ENCODE results near the gene PCDHGA9. TPM values are rescaled to one million over a fixed set of nuclear protein-coding genes. Genes with fewer than 3 reads are reported as not detected.

Gene PCDHGA9
- total and polyA plus RNA-seq, 2 donors (not counting 3 experiments of a cell fraction or from before 2014, with no cell fraction given): 1.1 to 3.9 TPM

DNA sequence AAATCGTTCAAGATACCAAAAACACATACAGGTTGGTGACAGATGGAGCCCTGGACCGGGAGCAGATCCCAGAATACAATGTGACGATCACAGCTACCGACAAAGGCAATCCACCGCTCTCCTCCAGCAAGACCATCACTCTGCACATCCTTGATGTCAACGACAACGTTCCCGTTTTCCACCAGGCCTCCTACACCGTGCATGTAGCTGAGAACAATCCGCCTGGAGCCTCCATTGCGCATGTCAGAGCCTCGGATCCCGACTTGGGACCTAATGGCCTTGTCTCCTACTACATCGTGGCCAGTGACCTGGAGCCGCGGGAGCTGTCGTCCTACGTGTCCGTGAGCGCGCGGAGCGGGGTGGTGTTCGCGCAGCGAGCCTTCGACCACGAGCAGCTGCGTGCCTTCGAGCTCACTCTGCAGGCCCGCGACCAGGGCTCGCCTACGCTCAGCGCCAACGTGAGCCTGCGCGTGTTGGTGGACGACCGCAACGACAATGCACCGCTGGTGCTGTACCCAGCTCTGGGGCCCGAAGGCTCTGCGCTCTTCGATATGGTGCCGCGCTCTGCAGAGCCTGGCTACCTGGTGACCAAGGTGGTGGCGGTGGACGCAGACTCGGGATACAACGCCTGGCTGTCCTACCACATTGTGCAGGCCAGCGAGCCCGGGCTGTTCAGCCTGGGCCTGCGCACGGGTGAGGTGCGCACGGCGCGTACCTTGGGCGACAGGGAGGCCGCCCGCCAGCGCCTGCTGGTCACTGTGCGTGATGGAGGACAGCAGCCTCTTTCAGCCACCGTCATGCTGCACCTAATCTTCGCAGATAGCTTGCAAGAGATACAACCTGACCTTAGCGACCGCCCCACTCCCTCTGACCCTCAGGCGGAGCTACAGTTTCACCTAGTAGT, 30.8 kb upstream of the PCDHGA9 start:
- Histone ChIP-seq H3K27me3 (ENCODE audit: control insufficient read depth in 2 of 2, insufficient read depth in 2 of 2, low read length in 2 of 2) (peaks cover 32 to 82% of the 10 kb centered on the region in 2 experiments), H3K4me1 (ENCODE audit: control insufficient read depth, extremely low read depth, insufficient read depth, low read length) (no peaks in the 10 kb centered on the region), H3K36me3 (ENCODE audit: control insufficient read depth in 2 of 2, extremely low read depth in 1 of 2, insufficient read depth in 2 of 2, low read length in 2 of 2) (no peaks in the 10 kb centered on the region), H3K9me1 (replicated peaks; ENCODE audit: control insufficient read depth, extremely low read depth, insufficient read depth, low read length) (no peaks in the 10 kb centered on the region), H3K4me3 (replicated peaks in 1 of 3; ENCODE audit: insufficient read depth in 1 of 3, low read depth in 1 of 3, low read length in 3 of 3) (no peak overlapping the region), H3K27ac (ENCODE audit: insufficient read depth, low read depth, low read length) (no peak overlapping the region), H2AFZ (ENCODE audit: low read depth, low read length) (no peak overlapping the region), H4K20me1 (replicated peaks; ENCODE audit: control insufficient read depth, extremely low read depth, insufficient read depth, low read length) (no peaks in the 10 kb centered on the region), H3K9ac (replicated peaks; ENCODE audit: extremely low read depth, insufficient read depth, low read length) (no peak overlapping the region), H3K9me3 (replicated peaks; ENCODE audit: control insufficient read depth, insufficient read depth, low read length) (no peaks in the 10 kb centered on the region), H3K4me2 (ENCODE audit: insufficient read depth, low read length) (no peak overlapping the region), H3K79me2 (ENCODE audit: control insufficient read depth, insufficient read depth, low read length) (no peaks in the 10 kb centered on the region)
- no peak for DNase-seq (ENCODE audit: low read depth, low spot score)
- BruUV-seq (replicated peaks): no TSS peak
- intact Hi-C loops (cut with micrococcal nuclease): loop anchor here (5.0 kb wide), 1 partner anchor 50 kb away; the partner anchor contains the start of gene PCDHGA11
- TF ChIP-seq EZH2 (IDR thresholded peaks at IDR 0.05; ENCODE audit: borderline replicate concordance, low read depth, low read length, severe bottlenecking): no peak
- TF ChIP-seq, protein P1, sequence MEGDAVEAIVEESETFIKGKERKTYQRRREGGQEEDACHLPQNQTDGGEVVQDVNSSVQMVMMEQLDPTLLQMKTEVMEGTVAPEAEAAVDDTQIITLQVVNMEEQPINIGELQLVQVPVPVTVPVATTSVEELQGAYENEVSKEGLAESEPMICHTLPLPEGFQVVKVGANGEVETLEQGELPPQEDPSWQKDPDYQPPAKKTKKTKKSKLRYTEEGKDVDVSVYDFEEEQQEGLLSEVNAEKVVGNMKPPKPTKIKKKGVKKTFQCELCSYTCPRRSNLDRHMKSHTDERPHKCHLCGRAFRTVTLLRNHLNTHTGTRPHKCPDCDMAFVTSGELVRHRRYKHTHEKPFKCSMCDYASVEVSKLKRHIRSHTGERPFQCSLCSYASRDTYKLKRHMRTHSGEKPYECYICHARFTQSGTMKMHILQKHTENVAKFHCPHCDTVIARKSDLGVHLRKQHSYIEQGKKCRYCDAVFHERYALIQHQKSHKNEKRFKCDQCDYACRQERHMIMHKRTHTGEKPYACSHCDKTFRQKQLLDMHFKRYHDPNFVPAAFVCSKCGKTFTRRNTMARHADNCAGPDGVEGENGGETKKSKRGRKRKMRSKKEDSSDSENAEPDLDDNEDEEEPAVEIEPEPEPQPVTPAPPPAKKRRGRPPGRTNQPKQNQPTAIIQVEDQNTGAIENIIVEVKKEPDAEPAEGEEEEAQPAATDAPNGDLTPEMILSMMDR (IDR thresholded peaks at IDR 0.05; ENCODE audit: extremely low read depth in 1 of 2, insufficient read depth in 1 of 2, low read depth in 1 of 2, low read length in 2 of 2): no peak
- no peak for TF ChIP-seq GATA2 (IDR thresholded peaks at IDR 0.05; ENCODE audit: insufficient read depth, insufficient read length, low read depth, low read length)
- TF ChIP-seq MYC (IDR thresholded peaks at IDR 0.05; ENCODE audit: low read depth, low read length): no peak
- no peak for TF ChIP-seq FOS (IDR thresholded peaks at IDR 0.05; ENCODE audit: borderline replicate concordance, insufficient read depth, low read length)
- TF ChIP-seq, protein P2, sequence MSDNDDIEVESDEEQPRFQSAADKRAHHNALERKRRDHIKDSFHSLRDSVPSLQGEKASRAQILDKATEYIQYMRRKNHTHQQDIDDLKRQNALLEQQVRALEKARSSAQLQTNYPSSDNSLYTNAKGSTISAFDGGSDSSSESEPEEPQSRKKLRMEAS (IDR thresholded peaks at IDR 0.05; ENCODE audit: insufficient read depth, insufficient read length): no peak
- TF ChIP-seq JUN (IDR thresholded peaks at IDR 0.05; ENCODE audit: borderline replicate concordance, insufficient read depth, insufficient read length, low read depth): no peak
- TF ChIP-seq POLR2A (IDR thresholded peaks at IDR 0.05; ENCODE audit: low read depth, low read length): no peak
- TF ChIP-seq POLR2AphosphoS5 (IDR thresholded peaks at IDR 0.05; ENCODE audit: insufficient read depth, low read depth, low read length): no peak
- FAIRE-seq: no peak
- POLR2A ChIA-PET: no interaction called here
- dilution Hi-C loops (cut with MboI; ENCODE audit: extremely low pct_ligation_motif_present, low sequenced_read_pairs): no loop called here
- CTCF ChIA-PET: interaction anchor here (1.0 to 3.5 kb wide), 10 partner anchors 9 to 192 kb away, joined by 3 to 57 read pairs (median 10); partner anchors contain the start of genes PCDHB14, PCDHGA10, PCDHGA11 and PCDHGA4

Data from endothelial cell of umbilical vein (primary cell).